Measurements from ENCODE around the gene IGHMBP2.
A peak's percentile ranks its signal among the peaks of the same experiment; 100 is the strongest.

IGHMBP2 gene

DNA sequence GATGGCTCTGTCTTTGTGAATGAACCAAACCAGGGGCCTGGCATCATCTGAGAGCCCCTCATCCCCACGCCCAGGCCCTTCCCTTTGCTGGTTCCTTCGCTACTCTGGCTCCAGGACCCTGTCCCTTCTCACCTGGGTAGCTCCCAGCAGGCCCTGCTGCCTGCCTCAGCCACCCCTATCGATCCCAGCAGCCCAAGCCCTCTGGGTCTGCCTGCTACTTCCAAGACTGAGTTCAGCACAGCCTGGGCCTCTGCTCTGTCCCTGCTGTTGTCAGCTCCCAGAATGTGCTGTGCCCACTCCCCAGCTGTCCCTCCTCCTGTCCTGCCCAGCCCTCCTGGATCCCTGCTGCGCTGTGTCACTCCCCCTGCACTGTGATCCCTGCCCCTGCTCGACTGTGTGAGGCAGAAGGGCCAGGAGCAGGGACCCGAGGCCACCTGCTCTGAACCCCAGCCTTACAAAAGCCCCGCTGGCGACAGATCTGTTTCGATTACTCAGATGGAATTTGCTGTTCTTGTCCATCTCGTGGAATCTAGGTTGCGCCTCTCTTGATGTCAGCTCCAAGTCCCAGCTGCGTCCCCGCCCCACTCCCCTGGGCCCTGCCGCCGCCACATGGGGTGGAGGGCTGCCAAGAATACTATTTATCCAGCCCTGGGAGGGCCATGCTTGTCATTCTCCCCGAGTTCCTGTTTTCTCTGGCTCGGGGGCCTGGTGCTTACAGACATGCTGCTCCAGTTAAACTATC, 13.0 kb upstream of the IGHMBP2 start:
- POLR2A ChIA-PET (ENCODE audit: low non-redundant PET), result no interaction called here

DNA sequence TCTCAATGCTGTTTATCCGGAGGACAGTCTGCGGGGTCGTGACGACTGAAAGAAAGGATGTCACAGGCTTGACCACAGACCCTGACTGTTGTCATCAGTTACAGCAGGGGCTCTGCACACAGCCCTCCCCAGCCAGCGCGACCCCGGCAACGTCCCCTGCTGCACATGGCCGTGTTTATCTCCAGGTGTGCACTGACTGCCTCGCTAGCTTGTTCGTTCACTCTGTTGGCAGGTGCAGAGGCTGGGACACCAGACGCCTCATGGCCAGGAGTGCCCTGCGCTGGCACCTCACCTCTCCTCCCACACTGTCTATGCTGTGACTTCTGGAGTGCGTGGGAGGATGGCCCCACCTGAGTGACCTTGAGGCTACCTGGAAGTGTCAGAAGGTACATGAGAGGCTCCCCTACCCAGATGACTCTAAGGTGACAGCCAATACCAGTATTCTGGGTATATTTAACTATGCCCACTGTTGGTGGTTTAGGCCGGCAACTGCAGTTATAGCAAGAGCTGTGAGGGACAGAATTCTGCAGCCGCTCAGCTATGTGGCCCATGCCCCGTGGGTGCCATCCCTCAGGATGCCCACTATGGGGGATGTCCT, 12.2 kb upstream of the IGHMBP2 start:
- no peak overlapping the region for H3K27ac ChIP-seq
- ChIA-PET CTCF (no interaction called here), POLR2A (ENCODE audit: low non-redundant PET) (no interaction called here)
- no peak for DNase-seq (ENCODE audit: low spot score)
- TF ChIP-seq, protein P1, sequence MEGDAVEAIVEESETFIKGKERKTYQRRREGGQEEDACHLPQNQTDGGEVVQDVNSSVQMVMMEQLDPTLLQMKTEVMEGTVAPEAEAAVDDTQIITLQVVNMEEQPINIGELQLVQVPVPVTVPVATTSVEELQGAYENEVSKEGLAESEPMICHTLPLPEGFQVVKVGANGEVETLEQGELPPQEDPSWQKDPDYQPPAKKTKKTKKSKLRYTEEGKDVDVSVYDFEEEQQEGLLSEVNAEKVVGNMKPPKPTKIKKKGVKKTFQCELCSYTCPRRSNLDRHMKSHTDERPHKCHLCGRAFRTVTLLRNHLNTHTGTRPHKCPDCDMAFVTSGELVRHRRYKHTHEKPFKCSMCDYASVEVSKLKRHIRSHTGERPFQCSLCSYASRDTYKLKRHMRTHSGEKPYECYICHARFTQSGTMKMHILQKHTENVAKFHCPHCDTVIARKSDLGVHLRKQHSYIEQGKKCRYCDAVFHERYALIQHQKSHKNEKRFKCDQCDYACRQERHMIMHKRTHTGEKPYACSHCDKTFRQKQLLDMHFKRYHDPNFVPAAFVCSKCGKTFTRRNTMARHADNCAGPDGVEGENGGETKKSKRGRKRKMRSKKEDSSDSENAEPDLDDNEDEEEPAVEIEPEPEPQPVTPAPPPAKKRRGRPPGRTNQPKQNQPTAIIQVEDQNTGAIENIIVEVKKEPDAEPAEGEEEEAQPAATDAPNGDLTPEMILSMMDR (conservative IDR thresholded peaks at IDR 0.05; ENCODE audit: low read depth), result no peak

More for the DNA sequence above, 13.0 kb upstream of the IGHMBP2 start:
- TF ChIP-seq, protein P1 (conservative IDR thresholded peaks at IDR 0.05; ENCODE audit: low read depth), result no peak
- CTCF ChIA-PET, result interaction anchor here (0.6 to 1.0 kb wide), 3 partner anchors 30 to 1557 kb away, joined by 3 to 4 read pairs (median 3); no protein-coding TSS in a partner anchor
- 0 out of 2 replicates have a peak overlapping the region, but pooled peaks have one; percentile 15 for H3K27ac ChIP-seq
- no peak for DNase-seq (ENCODE audit: low spot score)

DNA sequence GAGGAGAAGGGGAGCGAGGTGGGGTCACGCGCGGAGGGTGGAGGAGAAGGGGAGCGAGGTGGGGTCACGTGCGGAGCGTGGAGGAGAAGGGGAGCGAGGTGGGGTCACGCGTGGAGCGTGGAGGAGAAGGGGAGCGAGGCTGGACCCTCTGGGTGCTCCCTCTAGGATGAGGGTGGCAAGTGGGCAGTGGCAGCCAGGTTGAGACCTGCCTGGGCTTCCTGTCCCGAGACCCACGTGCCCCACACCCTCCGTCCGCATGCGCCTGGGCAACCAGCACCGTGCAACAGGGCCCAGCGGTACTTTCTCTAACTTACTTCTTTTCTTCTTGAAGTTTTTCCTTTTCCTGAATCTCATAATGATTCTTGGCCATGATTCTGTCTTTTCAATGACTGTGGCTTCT, 11.1 kb upstream of the IGHMBP2 start:
- DNase-seq (ENCODE audit: low spot score), result no peak
- CTCF ChIA-PET, result no interaction called here
- POLR2A ChIA-PET (ENCODE audit: low non-redundant PET), result no interaction called here
- H3K27ac ChIP-seq, result no peak overlapping the region
- TF ChIP-seq, protein P1 (conservative IDR thresholded peaks at IDR 0.05; ENCODE audit: low read depth), result no peak

DNA sequence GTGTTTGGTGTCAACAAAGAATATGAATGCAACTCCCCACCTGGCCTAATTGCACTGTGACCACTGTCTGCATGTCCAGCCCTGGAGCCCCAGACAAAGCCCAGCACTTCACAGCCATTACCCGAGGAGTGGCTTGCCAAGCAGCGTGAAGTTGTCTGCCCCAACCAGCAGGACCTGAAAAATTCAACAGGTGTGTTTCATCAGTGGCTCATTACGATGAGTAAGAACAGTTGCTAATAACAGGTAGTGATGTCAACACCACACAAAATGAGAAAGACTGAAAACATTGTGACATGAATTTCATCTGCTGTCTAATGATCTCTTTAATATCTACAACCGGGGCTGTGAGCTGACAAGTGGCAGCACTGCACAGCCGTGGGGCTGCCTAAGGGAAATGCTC, 10.4 kb upstream of the IGHMBP2 start:
- no peak overlapping the region for H3K27ac ChIP-seq
- CTCF ChIA-PET, result no interaction called here
- DNase-seq (ENCODE audit: low spot score), result peak; percentile 32
- POLR2A ChIA-PET (ENCODE audit: low non-redundant PET), result no interaction called here
- TF ChIP-seq, protein P1 (conservative IDR thresholded peaks at IDR 0.05; ENCODE audit: low read depth), result no peak

DNA sequence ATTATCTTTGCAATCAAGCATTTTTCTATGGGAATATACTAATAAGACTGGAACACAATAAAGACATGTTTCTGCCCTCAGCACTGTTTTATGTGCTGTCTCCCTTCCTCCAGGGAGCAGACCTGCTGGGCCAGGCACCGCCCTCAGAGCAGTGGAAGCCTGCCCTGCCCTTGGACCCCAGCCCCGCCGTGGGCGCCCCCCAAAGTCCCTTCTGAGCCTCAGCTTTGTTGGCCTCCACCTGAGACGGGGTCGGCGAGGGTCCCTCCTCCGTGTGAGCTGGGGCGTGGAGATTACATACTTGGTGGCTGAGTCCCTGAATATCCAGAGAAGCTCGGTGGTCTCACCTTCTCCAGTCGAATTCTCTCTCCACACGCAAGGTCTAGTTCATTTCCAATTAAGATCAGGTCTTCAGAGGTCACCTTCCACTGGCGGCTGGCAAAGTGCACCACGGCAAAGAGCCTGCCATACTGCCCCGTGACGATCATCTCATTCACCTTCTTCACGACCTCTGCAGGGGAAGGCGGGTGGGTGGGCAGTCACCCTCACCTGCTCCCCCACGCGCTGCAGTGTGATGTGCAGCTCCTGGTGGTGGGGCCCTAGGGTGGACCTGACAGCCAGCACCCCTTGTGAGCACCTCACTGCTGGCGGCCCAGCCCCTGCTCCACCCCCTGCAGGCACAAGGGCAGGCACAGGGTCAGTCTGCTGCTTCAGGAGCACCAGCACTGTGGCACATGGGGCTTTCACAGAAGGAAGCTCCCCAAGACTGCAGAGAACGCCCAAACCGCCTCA, 7.3 kb upstream of the IGHMBP2 start:
- CTCF ChIA-PET, result no interaction called here
- TF ChIP-seq, protein P1 (conservative IDR thresholded peaks at IDR 0.05; ENCODE audit: low read depth), result no peak
- no peak for DNase-seq (ENCODE audit: low spot score)
- POLR2A ChIA-PET (ENCODE audit: low non-redundant PET), result no interaction called here
- H3K27ac ChIP-seq, result no peak overlapping the region

DNA sequence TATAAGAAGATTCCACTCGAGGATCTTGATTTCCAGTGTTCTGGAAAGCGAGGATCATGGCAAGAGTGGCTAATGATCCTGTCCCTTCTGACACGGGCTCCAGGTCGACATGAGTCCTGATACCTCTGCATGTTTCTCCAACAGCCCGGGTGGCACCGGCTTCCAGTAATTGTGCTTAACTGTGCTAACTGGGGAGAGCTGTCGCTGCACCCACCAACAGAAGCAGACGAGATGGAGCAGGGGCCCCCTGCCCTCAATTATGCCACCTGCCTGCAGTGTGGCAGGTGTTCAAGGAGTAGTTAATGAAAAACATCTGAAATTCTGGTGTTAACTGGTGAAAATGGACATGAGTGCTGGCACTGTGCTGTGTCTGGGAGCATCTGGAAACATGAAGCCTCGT, 6.2 kb upstream of the IGHMBP2 start:
- TF ChIP-seq, protein P1 (conservative IDR thresholded peaks at IDR 0.05; ENCODE audit: low read depth), result no peak
- DNase-seq (ENCODE audit: low spot score), result no peak
- POLR2A ChIA-PET (ENCODE audit: low non-redundant PET), result no interaction called here
- no peak overlapping the region for H3K27ac ChIP-seq
- CTCF ChIA-PET, result no interaction called here
